GM12891 (cell line): Measurements from ENCODE around the gene ADD1.
A peak's percentile ranks its signal among the peaks of the same experiment; 100 is the strongest.

Experiments
- DNase-seq: peaks from one replicate; pipeline ENCODE4 v3.0.0; 2011; ENCODE audit warnings: low spot score; ENCODE audit not compliant: insufficient read length
- FAIRE-seq: peaks from 2 replicates; lab custom pipeline; 2011; peaks lifted over from hg19 to GRCh38; lab: Jason Lieb, UNC
- PAX5 ChIP-seq: IDR thresholded peaks from 2 replicates; pipeline ENCODE4 v1.6.1; 2011; ENCODE audit warnings: low read length, moderate library complexity, mild to moderate bottlenecking; ENCODE audit not compliant: insufficient read depth, severe bottlenecking
- POLR2A ChIP-seq: IDR thresholded peaks from 2 replicates; pipeline ENCODE4 v1.6.1; 2011; ENCODE audit warnings: low read depth, low read length, control low read depth
- POLR2AphosphoS5 ChIP-seq: IDR thresholded peaks from 2 replicates; pipeline ENCODE4 v1.6.1; 2011; ENCODE audit warnings: low read depth, low read length, control low read depth
- POU2F2 ChIP-seq: IDR thresholded peaks from 2 replicates; pipeline ENCODE4 v1.6.1; 2011; ENCODE audit warnings: low read depth, mild to moderate bottlenecking, control low read depth, low read length, moderate library complexity
- SPI1 ChIP-seq: IDR thresholded peaks from 2 replicates; pipeline ENCODE4 v1.6.1; 2011; ENCODE audit warnings: low read depth, low read length, control low read depth
- TAF1 ChIP-seq: IDR thresholded peaks from 2 replicates; pipeline ENCODE4 v1.6.1; 2011; ENCODE audit warnings: low read depth, low read length, control low read depth

ADD1 gene

GRCh38 chr4:2930758-2931511, 87.3 kb downstream of the ADD1 start:
- DNase-seq: no peak
- FAIRE-seq: no peak
- no peak for TF ChIP-seq POLR2A
- no peak for TF ChIP-seq TAF1
- no peak for TF ChIP-seq SPI1
- no peak for TF ChIP-seq PAX5
- TF ChIP-seq POU2F2: no peak
- no peak for TF ChIP-seq POLR2AphosphoS5

GRCh38 chr4:2931512-2932301, 88.1 kb downstream of the ADD1 start:
- peak; percentile 76 for DNase-seq
- peak; percentile 91 for FAIRE-seq
- TF ChIP-seq SPI1 (peak; percentile 47), POLR2A (no peak), TAF1 (no peak), POU2F2 (0 out of 2 replicates have a peak, but pooled peaks have one; percentile 47), POLR2AphosphoS5 (peak; percentile 8; the same call in 1 of the 2 replicates), PAX5 (peak; percentile 53)

GRCh38 chr4:2932321-2932950, 88.8 kb downstream of the ADD1 start:
- DNase-seq (no peak), FAIRE-seq (peak; percentile 50)
- TF ChIP-seq POU2F2: no peak
- no peak for TF ChIP-seq TAF1
- TF ChIP-seq SPI1: no peak
- no peak for TF ChIP-seq PAX5
- no peak; the same call in 1 of the 2 replicates for TF ChIP-seq POLR2AphosphoS5
- no peak for TF ChIP-seq POLR2A

GRCh38 chr4:2932951-2933565, 89.4 kb downstream of the ADD1 start:
- no peak for DNase-seq
- TF ChIP-seq TAF1 (no peak), SPI1 (no peak), POU2F2 (no peak), PAX5 (no peak), POLR2A (no peak), POLR2AphosphoS5 (no peak)
- FAIRE-seq: no peak

GRCh38 chr4:2933566-2934076, 90.0 kb downstream of the ADD1 start:
- DNase-seq: no peak
- no peak for FAIRE-seq
- no peak for TF ChIP-seq TAF1
- no peak for TF ChIP-seq POLR2A
- TF ChIP-seq PAX5: no peak
- no peak for TF ChIP-seq POU2F2
- TF ChIP-seq SPI1: no peak
- no peak for TF ChIP-seq POLR2AphosphoS5

GRCh38 chr4:2934077-2934812, 90.6 kb downstream of the ADD1 start:
- no peak for FAIRE-seq
- DNase-seq: no peak
- TF ChIP-seq PAX5 (no peak), POLR2A (no peak), POLR2AphosphoS5 (no peak), POU2F2 (no peak), SPI1 (no peak), TAF1 (no peak)

GRCh38 chr4:2934813-2935761, 91.4 kb downstream of the ADD1 start:
- FAIRE-seq (peak; percentile 100), DNase-seq (peak; percentile 93)
- peak; percentile 60; the same call in 1 of the 2 replicates for TF ChIP-seq POU2F2
- TF ChIP-seq POLR2AphosphoS5: peak; percentile 93
- peak; percentile 93 for TF ChIP-seq POLR2A
- no peak for TF ChIP-seq SPI1
- TF ChIP-seq PAX5: peak; percentile 38
- TF ChIP-seq TAF1: peak; percentile 90
